ENCODE data around the gene ALK.

The ALK gene

DNA sequence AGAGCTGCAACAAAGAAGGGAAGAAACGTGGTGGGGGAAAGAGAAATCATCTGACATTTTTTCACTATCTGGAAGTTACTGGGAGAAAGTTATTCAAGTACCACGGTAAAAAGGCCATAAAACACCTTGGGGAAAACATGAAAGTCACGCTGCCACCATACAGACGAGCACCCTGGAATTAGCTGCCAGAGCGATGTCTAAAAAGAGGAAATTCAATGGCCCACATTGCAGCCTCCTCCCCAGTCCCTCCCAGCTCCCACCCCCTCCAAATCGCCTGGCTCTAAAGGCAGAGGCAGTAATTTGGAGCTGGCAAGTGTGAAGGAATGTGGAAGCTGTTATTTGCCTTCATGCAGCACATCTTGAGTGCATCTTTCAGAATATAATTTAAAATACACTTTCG lies 192.0 kb downstream of the ALK start:
- H3K36me3 ChIP-seq (ENCODE audit: control insufficient read depth, low read depth, low read length), result no peaks in the 10 kb centered on the region
- H3K9me3 ChIP-seq (ENCODE audit: control insufficient read depth, low read depth, low read length), result no peaks in the 10 kb centered on the region
- no peak overlapping the region for H3K9ac ChIP-seq (ENCODE audit: low read length)
- no peaks in the 10 kb centered on the region for H3K27me3 ChIP-seq (ENCODE audit: control insufficient read depth, insufficient read depth, low read length)
- H3K4me3 ChIP-seq (ENCODE audit: low read length), result no peak overlapping the region
- no peak overlapping the region for H3K27ac ChIP-seq (ENCODE audit: low read length)
- no peaks in the 10 kb centered on the region for H3K4me1 ChIP-seq (ENCODE audit: control insufficient read depth, low read depth, low read length)

DNA sequence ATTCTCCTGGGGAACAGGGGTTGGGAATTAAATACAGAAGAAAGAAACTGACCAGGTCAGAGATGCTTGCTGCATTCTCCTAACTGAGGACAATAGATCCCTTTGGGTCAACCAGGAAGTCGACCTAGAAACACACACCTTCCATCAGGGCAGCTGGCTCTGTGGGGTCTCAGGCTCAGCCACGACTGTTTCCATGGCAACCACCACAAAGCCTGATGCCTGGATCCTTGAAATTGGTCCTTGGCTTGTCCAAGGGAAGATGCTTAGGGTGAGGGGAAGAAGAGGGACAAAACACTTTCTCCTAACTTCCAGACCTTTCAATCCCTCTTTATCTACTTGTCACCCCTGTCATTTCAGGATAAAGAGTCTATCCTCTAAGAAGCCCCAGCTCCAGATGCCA lies 194.4 kb downstream of the ALK start:
- no peaks in the 10 kb centered on the region for H3K27me3 ChIP-seq (ENCODE audit: control insufficient read depth, insufficient read depth, low read length)
- H3K9me3 ChIP-seq (ENCODE audit: control insufficient read depth, low read depth, low read length), result no peaks in the 10 kb centered on the region
- no peaks in the 10 kb centered on the region for H3K4me1 ChIP-seq (ENCODE audit: control insufficient read depth, low read depth, low read length)

DNA sequence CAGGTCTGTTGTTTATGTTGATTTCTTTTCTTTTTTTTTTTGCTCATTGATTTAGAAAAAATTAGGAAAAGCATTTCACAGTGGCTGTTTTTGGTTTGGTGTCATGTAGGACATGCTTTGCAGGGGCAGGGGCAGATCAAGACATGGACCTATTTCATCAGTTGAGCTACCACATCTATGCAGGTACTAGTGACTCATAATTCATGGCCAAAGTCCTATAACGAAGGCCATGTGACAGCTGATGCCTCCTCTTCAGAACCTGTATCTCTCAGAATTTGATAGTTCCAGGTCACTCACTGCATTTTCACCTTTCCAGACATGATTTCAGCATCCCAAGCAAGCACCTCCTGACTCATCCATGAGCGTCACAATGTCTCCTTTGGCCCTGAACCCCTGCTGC lies 195.8 kb downstream of the ALK start:
- H3K4me1 ChIP-seq (ENCODE audit: control insufficient read depth, low read depth, low read length), result no peaks in the 10 kb centered on the region
- no peak overlapping the region for H3K9ac ChIP-seq (ENCODE audit: low read length)
- no peaks in the 10 kb centered on the region for H3K27me3 ChIP-seq (ENCODE audit: control insufficient read depth, insufficient read depth, low read length)
- no peak overlapping the region for H3K27ac ChIP-seq (ENCODE audit: low read length)
- no peak overlapping the region for H3K4me3 ChIP-seq (ENCODE audit: low read length)
- H3K36me3 ChIP-seq (ENCODE audit: control insufficient read depth, low read depth, low read length), result no peaks in the 10 kb centered on the region
- no peaks in the 10 kb centered on the region for H3K9me3 ChIP-seq (ENCODE audit: control insufficient read depth, low read depth, low read length)

More for the DNA sequence above, 194.4 kb downstream of the ALK start:
- Histone ChIP-seq H3K27ac (ENCODE audit: low read length) (no peak overlapping the region), H3K4me3 (ENCODE audit: low read length) (no peak overlapping the region), H3K36me3 (ENCODE audit: control insufficient read depth, low read depth, low read length) (no peaks in the 10 kb centered on the region), H3K9ac (ENCODE audit: low read length) (no peak overlapping the region)

DNA sequence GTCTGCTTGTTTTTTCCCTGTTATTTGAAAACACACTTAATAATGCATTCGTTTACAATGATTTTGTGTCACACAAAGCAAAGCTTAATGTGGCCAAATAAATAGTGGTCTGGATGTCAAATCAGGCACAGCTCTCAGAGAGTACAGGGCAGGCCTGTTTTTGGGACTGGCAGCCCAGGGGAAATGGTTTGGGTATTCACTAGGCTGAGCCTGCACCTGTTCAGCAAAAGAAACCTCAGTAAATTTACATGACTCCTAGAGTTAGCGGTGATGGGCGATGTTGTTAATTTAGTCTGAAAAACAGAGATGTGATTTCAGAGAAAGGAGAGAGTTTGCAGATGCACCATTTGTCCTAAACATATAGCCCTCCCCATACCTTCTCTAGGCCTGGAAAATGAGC lies 197.1 kb downstream of the ALK start:
- Histone ChIP-seq H3K4me3 (ENCODE audit: low read length) (no peak overlapping the region), H3K36me3 (ENCODE audit: control insufficient read depth, low read depth, low read length) (no peaks in the 10 kb centered on the region), H3K9ac (ENCODE audit: low read length) (no peak overlapping the region), H3K4me1 (ENCODE audit: control insufficient read depth, low read depth, low read length) (peaks cover 3% of the 10 kb centered on the region), H3K9me3 (ENCODE audit: control insufficient read depth, low read depth, low read length) (no peaks in the 10 kb centered on the region), H3K27me3 (ENCODE audit: control insufficient read depth, insufficient read depth, low read length) (no peaks in the 10 kb centered on the region), H3K27ac (ENCODE audit: low read length) (no peak overlapping the region)

DNA sequence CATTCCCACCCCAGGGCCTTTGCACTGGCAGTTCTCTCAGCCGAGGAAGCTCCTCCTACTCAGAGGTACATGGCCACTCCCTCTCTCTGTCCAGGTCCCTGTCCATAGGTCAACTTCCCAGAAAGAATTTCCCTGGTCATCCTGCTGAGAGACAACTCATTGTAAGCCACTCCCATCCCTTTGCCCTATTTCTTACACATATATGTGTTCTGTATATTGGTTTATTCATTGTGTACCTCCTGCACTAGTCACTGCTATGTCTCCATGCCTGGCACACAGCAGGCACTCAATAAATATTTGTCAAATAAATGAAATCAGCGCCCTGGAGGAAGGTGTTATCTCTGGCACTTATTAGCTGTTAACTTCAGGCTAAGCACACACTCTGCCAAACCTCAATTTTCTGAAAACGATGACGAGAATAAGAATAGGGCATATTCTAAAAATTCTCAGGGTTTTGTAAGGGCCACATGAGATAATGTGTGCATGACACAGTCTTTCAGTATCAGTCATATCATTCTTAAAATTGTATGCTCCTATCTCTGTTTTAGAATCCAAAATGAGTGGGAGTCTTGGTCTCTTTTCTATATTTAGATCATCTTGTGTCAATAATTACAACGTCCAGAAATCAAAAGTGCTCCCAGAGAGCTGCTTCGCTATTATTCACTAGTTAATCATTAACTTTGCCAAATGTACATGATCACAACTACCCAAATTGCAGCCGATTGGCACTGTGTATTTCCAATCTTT lies 198.0 kb downstream of the ALK start:
- Histone ChIP-seq H3K4me3 (ENCODE audit: low read length) (no peak overlapping the region), H3K27ac (ENCODE audit: low read length) (no peak overlapping the region), H3K27me3 (ENCODE audit: control insufficient read depth, insufficient read depth, low read length) (no peaks in the 10 kb centered on the region), H3K9me3 (ENCODE audit: control insufficient read depth, low read depth, low read length) (no peaks in the 10 kb centered on the region), H3K36me3 (ENCODE audit: control insufficient read depth, low read depth, low read length) (no peaks in the 10 kb centered on the region), H3K4me1 (ENCODE audit: control insufficient read depth, low read depth, low read length) (peaks cover 12% of the 10 kb centered on the region), H3K9ac (ENCODE audit: low read length) (no peak overlapping the region)

DNA sequence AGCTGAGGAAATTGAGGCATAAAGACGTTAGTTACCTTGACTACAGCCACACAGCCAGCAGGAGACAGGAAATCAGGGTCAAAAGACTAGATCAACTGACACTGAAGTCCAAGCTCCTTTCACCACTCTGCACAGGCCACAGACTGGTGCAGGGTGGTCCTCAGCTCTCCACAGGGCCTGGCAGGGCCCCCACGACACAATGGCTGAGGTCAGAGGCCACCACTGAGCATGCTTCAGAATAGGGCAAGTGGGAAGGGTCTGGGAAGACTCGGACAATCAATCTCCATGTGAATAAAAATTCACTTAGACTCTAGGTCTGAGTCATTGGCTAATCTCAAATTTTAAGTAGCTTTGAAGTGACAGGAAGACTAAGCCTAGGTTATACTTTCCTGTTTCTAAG lies 201.7 kb downstream of the ALK start:
- no peaks in the 10 kb centered on the region for H3K36me3 ChIP-seq (ENCODE audit: control insufficient read depth, low read depth, low read length)
- H3K27me3 ChIP-seq (ENCODE audit: control insufficient read depth, insufficient read depth, low read length), result no peaks in the 10 kb centered on the region
- no peak overlapping the region for H3K27ac ChIP-seq (ENCODE audit: low read length)
- peaks cover 24% of the 10 kb centered on the region for H3K4me1 ChIP-seq (ENCODE audit: control insufficient read depth, low read depth, low read length)
- H3K9me3 ChIP-seq (ENCODE audit: control insufficient read depth, low read depth, low read length), result no peaks in the 10 kb centered on the region
- no peak overlapping the region for H3K4me3 ChIP-seq (ENCODE audit: low read length)
- H3K9ac ChIP-seq (ENCODE audit: low read length), result no peak overlapping the region

DNA sequence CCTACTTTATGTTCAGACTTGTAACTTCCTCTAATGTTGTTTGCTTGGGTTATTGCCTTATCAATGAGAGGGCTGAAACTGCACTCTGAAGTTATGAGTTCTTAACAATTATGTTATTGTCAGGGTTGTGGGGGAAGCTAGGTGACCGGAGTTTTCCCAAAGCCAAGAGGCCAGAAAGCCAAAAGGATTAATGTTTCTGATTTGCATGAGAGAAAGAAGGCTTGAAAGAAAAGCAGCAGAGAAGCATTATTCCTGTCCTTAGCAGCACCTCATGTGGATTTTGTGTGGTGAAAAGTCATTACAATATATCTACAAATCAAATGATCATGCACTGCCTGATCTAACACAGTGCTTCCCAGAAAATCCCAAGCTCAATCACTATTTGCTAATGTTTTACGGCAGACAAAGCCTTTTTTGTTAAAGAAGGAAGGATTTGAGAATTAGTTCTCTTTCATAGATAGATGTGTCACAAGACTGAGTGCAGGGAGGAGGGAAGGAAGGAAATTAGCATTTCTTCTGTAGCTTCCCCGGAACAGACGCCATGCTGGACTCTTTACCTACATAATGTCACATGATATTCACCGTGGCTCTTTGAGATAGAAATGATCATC lies 203.2 kb downstream of the ALK start:
- no peaks in the 10 kb centered on the region for H3K36me3 ChIP-seq (ENCODE audit: control insufficient read depth, low read depth, low read length)
- no peaks in the 10 kb centered on the region for H3K9me3 ChIP-seq (ENCODE audit: control insufficient read depth, low read depth, low read length)
- peak overlapping the region; percentile 2 for H3K4me3 ChIP-seq (ENCODE audit: low read length)
- peaks cover 24% of the 10 kb centered on the region for H3K4me1 ChIP-seq (ENCODE audit: control insufficient read depth, low read depth, low read length)
- no peak overlapping the region for H3K27ac ChIP-seq (ENCODE audit: low read length)
- no peak overlapping the region for H3K9ac ChIP-seq (ENCODE audit: low read length)
- H3K27me3 ChIP-seq (ENCODE audit: control insufficient read depth, insufficient read depth, low read length), result no peaks in the 10 kb centered on the region

DNA sequence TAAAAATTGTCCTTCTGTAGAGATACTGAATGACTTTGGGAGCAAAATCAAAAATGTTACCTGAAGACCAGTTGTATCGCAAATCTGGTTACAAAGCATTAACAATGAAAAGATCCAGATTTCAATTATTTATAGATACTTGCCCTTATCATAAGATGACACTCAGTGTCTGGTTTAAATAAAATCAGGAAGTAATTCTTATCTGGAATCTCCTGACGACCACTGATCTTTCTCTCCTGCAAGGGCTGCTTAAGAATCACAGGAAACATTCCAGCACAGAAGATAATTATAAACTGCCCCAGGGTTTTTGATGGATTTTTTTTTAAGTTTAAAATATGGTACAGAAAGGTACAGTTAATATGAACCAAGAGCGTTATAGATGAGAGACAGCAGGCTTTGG lies 205.7 kb downstream of the ALK start:
- H3K4me3 ChIP-seq (ENCODE audit: low read length), result no peak overlapping the region
- H3K9me3 ChIP-seq (ENCODE audit: control insufficient read depth, low read depth, low read length), result no peaks in the 10 kb centered on the region
- H3K4me1 ChIP-seq (ENCODE audit: control insufficient read depth, low read depth, low read length), result peaks cover 24% of the 10 kb centered on the region
- H3K9ac ChIP-seq (ENCODE audit: low read length), result no peak overlapping the region
- H3K36me3 ChIP-seq (ENCODE audit: control insufficient read depth, low read depth, low read length), result no peaks in the 10 kb centered on the region
- H3K27ac ChIP-seq (ENCODE audit: low read length), result no peak overlapping the region
- no peaks in the 10 kb centered on the region for H3K27me3 ChIP-seq (ENCODE audit: control insufficient read depth, insufficient read depth, low read length)

DNA sequence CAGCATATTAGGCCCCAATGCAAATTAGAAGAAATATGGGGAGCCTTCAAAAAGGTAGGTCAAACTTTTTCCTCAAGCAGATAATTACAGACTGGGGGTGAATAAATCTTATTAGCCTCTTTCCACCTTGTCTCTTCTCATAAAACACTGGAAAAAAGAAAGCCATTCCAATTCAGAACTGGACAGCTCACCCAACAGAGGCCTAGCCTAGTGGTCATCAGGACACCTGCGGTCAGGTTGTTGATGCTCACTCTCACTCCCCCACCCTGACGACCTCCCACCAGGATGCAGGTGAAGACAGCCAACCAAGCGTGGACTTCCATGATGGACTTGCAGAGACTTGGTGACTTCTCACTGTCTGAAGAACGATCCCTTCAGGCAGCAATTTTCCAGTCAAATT lies 207.1 kb downstream of the ALK start:
- Histone ChIP-seq H3K27me3 (ENCODE audit: control insufficient read depth, insufficient read depth, low read length) (no peaks in the 10 kb centered on the region), H3K27ac (ENCODE audit: low read length) (no peak overlapping the region), H3K36me3 (ENCODE audit: control insufficient read depth, low read depth, low read length) (no peaks in the 10 kb centered on the region), H3K4me3 (ENCODE audit: low read length) (no peak overlapping the region), H3K9me3 (ENCODE audit: control insufficient read depth, low read depth, low read length) (no peaks in the 10 kb centered on the region), H3K9ac (ENCODE audit: low read length) (no peak overlapping the region), H3K4me1 (ENCODE audit: control insufficient read depth, low read depth, low read length) (peaks cover 21% of the 10 kb centered on the region)

DNA sequence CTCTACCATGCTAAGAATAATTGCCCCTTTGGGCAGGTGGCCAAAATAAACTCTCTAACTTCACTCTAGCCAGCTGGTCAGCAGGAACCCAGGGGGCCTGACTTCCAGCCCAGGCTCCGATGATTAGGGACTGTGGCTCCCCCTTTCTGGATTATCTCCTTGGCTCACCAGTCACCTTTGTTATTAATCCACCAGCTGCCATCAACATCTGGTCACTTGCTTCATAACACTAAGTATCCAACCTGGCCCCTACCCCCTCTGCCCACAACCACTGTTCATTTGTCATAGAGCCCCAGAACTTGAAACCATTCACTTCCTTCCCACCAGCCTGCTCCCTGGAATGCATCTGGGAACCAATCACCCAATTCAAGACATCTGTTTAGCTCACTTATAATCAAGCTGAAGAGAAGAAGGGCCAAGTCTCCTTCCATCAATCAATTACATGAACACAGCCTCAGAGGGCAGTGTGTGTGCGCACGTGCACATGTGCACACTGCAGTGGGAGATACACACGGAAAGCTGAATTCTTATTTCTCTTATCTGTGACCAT lies 215.1 kb downstream of the ALK start:
- H3K27ac ChIP-seq (ENCODE audit: low read length), result no peak overlapping the region
- no peak overlapping the region for H3K9ac ChIP-seq (ENCODE audit: low read length)
- H3K4me1 ChIP-seq (ENCODE audit: control insufficient read depth, low read depth, low read length), result peaks cover 4% of the 10 kb centered on the region
- H3K4me3 ChIP-seq (ENCODE audit: low read length), result no peak overlapping the region
- no peaks in the 10 kb centered on the region for H3K36me3 ChIP-seq (ENCODE audit: control insufficient read depth, low read depth, low read length)
- H3K9me3 ChIP-seq (ENCODE audit: control insufficient read depth, low read depth, low read length), result no peaks in the 10 kb centered on the region
- no peaks in the 10 kb centered on the region for H3K27me3 ChIP-seq (ENCODE audit: control insufficient read depth, insufficient read depth, low read length)

DNA sequence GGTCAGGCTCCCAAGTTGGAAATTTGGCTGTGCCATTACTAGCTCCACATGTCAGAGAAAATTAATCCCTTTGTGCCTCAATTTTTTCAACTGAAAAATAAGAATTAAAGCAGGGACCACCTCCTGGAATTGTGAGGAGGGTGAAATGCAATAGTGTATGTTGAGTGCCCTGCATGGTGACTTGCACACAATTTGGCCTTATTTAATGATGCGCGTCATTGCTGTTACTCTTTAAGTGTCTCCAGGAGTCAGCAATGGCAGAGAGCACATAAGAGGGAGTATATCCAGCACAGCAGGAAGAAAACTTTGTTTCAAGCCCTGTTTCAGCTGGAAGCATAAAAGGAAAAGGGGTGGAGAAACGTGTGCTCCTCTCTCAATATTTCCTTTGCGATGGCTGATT lies 215.8 kb downstream of the ALK start:
- Histone ChIP-seq H3K27me3 (ENCODE audit: control insufficient read depth, insufficient read depth, low read length) (no peaks in the 10 kb centered on the region), H3K36me3 (ENCODE audit: control insufficient read depth, low read depth, low read length) (no peaks in the 10 kb centered on the region), H3K9me3 (ENCODE audit: control insufficient read depth, low read depth, low read length) (no peaks in the 10 kb centered on the region), H3K4me1 (ENCODE audit: control insufficient read depth, low read depth, low read length) (peaks cover 4% of the 10 kb centered on the region), H3K4me3 (ENCODE audit: low read length) (no peak overlapping the region), H3K9ac (ENCODE audit: low read length) (no peak overlapping the region), H3K27ac (ENCODE audit: low read length) (no peak overlapping the region)

DNA sequence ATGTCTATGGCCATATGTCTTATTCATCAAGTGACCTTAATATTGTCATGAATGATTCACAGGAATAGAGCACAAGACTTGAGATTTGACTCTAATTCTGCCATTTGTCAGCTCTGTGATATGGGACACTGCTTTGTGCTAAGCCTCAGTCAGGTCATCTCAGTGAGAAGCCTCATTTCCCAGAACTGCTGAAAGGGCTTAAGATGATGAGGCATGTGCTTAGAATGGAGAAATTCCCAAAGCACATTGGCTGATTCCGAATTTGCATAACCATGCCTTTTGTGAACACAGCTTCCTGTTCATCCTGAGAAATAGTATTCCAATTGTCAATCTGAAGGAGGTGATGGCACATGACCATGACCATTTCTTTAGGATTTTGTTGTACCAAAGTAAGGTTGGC lies 218.1 kb downstream of the ALK start:
- Histone ChIP-seq H3K9ac (ENCODE audit: low read length) (no peak overlapping the region), H3K4me1 (ENCODE audit: control insufficient read depth, low read depth, low read length) (peaks cover 4% of the 10 kb centered on the region), H3K27me3 (ENCODE audit: control insufficient read depth, insufficient read depth, low read length) (no peaks in the 10 kb centered on the region)

More for the DNA sequence above, 218.1 kb downstream of the ALK start:
- Histone ChIP-seq H3K36me3 (ENCODE audit: control insufficient read depth, low read depth, low read length) (no peaks in the 10 kb centered on the region), H3K4me3 (ENCODE audit: low read length) (no peak overlapping the region), H3K9me3 (ENCODE audit: control insufficient read depth, low read depth, low read length) (no peaks in the 10 kb centered on the region), H3K27ac (ENCODE audit: low read length) (no peak overlapping the region)

Data from iPS-18a (cell line).